Measurements from ENCODE around the gene NRG2. TPM values are rescaled to one million over a fixed set of nuclear protein-coding genes. Genes with fewer than 3 reads are reported as not detected.

Gene NRG2
- polyA plus RNA-seq, 1 donor: 1.7 TPM

DNA sequence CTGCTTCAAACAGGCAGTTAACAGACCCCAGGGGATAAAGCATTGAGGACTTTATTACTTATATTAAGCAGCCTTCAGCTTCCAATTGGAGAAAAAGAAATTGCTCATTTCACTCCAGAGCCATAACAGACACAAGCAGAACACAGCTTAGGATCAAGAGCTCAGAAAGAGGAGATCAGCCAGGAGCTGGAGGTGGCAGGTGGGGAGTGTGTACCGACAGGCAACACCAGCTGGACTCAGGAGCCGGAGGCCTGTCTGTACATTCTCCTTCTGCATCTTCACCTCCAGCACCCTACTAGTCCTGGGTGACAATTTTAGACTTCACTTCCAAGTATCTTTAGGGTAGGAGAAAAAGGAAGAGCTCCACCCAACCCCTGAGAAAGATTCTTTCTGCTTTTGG lies 35.8 kb downstream of the NRG2 start:
- no peak for DNase-seq

- no peak for DNase-seq
Observed at GRCh38 chr5:140005145-140005591, 37.9 kb downstream of the NRG2 start.

DNA sequence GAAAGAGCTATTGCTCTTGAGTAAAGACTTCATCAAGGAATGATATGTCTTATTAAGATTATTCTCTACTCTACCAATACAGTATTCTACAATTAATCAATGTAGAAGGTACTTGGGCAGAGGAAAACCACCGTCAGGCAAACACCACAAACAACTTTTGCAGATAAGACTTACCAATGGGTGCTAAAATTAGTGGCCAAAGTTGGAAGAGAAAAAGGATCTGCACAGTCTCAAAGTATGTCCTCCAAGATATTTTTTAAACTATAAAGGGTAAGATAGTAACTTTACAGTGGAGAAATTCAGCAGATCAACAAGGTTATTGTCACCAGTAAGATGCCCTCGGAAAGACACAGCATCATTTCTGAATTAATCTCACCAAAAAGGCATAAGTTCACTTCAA lies 38.9 kb downstream of the NRG2 start:
- DNase-seq: no peak

GRCh38 chr5:140003519-140003918 lies 39.6 kb downstream of the NRG2 start:
- no peak for DNase-seq

DNA sequence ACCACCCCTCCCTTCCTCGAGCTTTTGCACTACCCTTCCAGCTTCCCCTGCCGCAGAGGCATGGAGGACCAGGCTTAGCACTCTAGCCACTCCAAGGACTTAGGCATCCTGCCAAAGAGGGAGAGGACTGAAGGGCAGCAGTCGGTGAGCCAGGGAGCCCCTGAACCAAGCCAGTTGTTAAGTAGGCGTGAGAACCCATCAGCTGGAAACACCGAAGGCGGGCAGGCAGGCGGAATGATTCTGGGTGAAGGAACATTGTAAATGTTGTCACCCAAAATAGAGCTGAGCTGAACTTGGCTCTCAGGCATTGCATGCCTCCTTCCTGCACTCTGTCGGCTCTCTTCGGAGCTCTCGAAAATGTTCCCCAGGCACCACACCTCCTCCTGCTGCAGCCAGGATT lies 42.8 kb downstream of the NRG2 start:
- DNase-seq: no peak

DNA sequence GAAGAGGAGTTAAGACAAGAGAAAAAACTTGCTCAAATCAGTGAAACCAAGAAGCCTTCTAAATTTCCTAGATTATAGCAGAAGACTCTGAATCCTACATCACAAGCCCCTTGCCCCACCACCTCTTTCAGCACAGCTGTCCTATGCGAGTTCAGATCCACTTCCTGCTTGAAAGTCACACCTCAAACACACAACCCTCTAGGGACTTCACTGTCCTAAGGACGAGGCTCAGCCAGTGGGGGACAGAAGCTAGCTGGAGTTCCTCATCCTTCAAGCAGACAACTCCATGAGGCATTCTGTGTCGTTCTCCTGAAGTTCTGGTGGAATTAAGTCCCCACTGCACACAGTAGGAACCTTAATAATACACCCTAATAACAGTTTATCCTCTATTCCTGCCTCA lies 44.3 kb downstream of the NRG2 start:
- no peak for DNase-seq

GRCh38 chr5:139997276-139997675 lies 45.8 kb downstream of the NRG2 start:
- DNase-seq: no peak

GRCh38 chr5:139995929-139996328 lies 47.2 kb downstream of the NRG2 start:
- no peak for DNase-seq

GRCh38 chr5:139994234-139994633 lies 48.9 kb downstream of the NRG2 start:
- DNase-seq: no peak

- DNase-seq: no peak
Observed at GRCh38 chr5:139985733-139986132, 57.4 kb downstream of the NRG2 start.

- no peak for DNase-seq
Observed at GRCh38 chr5:139985290-139985689, 57.8 kb downstream of the NRG2 start.

GRCh38 chr5:139984816-139985215 lies 58.3 kb downstream of the NRG2 start:
- no peak for DNase-seq

- no peak for DNase-seq
Observed at GRCh38 chr5:139982975-139983240, 60.2 kb downstream of the NRG2 start.

DNA sequence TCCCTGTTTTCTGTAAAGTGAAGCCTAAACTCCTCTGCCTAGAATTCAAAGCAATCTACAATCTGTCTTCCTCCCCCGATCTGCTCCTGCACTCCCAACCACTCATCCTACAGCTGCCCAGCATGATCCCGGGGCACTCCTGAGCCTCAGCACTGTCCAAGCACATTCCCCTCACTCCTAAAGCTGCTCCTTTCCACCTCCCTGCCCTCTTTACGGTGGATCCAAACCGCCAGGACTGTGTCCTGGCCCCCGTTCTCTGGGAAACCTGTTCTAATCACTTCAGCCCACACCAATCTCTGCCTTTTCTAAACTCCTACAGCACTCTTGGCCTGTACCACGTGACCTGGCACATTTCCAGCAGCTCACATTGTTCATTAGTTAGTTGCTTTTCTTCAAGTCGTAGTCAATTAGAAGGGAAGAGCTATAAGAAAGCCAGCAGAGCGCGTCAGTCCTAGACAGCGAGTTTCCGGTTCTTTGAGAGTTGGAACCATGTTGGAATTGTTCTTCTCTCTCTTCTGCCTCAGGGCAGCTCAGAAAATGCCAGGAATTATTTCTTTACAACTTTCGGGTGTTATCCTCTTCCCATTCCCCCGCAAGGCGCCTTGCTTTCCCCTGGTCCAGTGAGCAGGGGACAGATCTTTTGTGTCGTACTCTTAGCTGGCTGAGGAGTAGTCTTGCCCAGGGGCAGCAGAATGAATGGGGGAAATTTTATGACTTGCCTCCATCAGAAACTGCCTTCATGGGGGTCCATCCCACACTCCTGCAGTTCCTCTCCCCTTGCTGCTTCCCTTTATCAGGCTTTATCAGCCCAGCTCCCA lies 60.7 kb downstream of the NRG2 start:
- DNase-seq: no peak

- no peak for DNase-seq
Observed at GRCh38 chr5:139980765-139981164, 62.3 kb downstream of the NRG2 start.

DNA sequence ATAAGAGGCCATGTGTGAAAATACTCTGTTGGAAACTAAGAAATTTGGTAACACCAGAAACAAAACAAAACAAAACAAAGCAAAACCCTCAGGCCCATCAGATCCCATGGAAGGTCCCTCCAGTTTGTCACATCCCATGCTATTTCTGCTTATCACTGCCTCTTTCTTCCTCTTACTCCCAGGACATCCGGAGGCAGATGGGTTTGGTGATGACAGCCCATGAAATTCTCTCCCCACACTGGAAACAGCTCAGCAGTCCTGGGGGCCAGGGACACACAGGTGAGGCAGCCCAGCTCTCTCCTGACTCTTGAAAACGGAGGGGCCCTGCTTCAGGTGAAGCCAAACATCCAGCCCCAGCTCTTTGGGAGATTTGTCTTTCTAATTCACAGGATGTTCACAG lies 63.2 kb downstream of the NRG2 start:
- no peak for DNase-seq

DNA sequence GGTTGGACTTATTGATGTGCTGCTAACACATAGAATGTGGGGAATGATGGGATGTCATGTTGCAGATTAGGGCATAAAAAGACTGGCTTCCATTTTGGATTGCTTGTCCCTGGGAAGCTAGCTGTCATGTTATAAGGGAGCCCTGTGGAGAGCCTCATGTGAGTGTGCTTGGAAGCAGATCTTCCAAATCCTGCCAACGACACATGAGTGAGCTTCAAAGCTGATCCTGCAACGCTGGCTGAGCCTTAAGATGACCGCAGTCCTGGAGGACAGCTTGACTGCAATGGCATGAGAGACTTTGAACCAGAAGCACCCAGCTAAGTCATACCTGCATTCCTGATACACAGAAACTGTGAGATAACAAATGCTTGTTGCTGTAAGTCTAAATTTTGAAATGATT lies 63.6 kb downstream of the NRG2 start:
- no peak for DNase-seq

- no peak for DNase-seq
Observed at GRCh38 chr5:139976703-139977102, 66.4 kb downstream of the NRG2 start.

DNA sequence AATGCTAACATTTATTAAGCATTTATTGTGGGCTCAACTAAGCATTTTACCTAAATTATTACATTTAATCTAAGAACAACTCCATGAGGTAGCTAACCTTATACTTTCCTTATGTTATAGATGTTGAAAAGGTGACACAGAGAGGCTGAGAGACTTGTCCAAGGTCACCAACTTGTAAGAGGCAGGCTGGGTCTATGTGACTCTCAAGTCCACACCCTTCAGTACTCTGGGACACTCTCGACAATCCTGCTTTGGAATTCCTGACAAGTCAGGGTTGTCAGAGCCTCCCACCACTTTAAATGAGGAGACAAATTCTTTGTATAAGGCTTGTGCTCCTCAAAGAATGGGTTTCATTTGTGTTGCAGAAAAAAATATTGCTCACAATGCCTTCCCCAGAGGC lies 67.2 kb downstream of the NRG2 start:
- DNase-seq: no peak

GRCh38 chr5:139975306-139975705 lies 67.8 kb downstream of the NRG2 start:
- DNase-seq: no peak

- no peak for DNase-seq
Observed at GRCh38 chr5:139974661-139975060, 68.4 kb downstream of the NRG2 start.

GRCh38 chr5:139971202-139971725 lies 71.8 kb downstream of the NRG2 start:
- no peak for DNase-seq

- no peak for DNase-seq
Observed at GRCh38 chr5:139969318-139969717, 73.8 kb downstream of the NRG2 start.

GRCh38 chr5:139968547-139969261 lies 74.4 kb downstream of the NRG2 start:
- peak; percentile 87 for DNase-seq
